Lower leg skin (tissue), 4 donors: ENCODE measurements around the gene TMEM217. TPM values are rescaled to one million over a fixed set of nuclear protein-coding genes. Genes with fewer than 3 reads are reported as not detected.

Experiments
- DNase-seq, 2 donors: peaks; one replicate each; pipeline ENCODE4 v3.0.0-alpha.2; 2019; ENCODE audit warnings: low spot score in 2 of 2
- H3K4me3 ChIP-seq: fragments of 200-600 bp; sonication (generic); 2 replicates; pipeline ENCODE4 v1.5.1; 2017; ENCODE audit warnings: mild to moderate bottlenecking, low read depth; ENCODE audit not compliant: poor library complexity, severe bottlenecking
- POLR2A ChIP-seq, 2 donors: fragments of 450-650 bp; IDR thresholded peaks; one replicate each; pipeline ENCODE4 v1.6.1; 2016 to 2017; ENCODE audit warnings: antibody characterized with exemption in 2 of 2, mild to moderate bottlenecking in 1 of 2, moderate library complexity in 1 of 2
- WGBS, 2 donors: methylation state at CpG; one replicate each; pipeline ENCODE4 v1.1.5; 2018; 5-methylcytosine and 5-hydroxymethylcytosine counted together
- intact Hi-C: fragments of 100-400 bp; cut with DNase I; formaldehyde crosslinking; loops from one replicate; pipeline ENCODE4 v1.15.0; 2023; ENCODE audit warnings: low total_unique reads
- total RNA-seq, 4 donors: library from RNA; depleted of rRNA; stranded (reverse); fragments of >200 nt; gene quantifications; one replicate each; pipeline ENCODE4 v1.1.0, GENCODE V29; 2016
- TF ChIP-seq, protein P1 (sequence below), 3 donors: fragments of 450-650 bp; IDR thresholded peaks; one replicate each; pipeline ENCODE4 v1.5.1; 2016; ENCODE audit warnings: antibody characterized with exemption in 3 of 3, mild to moderate bottlenecking in 3 of 3, moderate library complexity in 2 of 3

Gene TMEM217
- total RNA-seq, 4 donors from 2014 or later = 0.46 to 2.3 (median 1.0) TPM

DNA sequence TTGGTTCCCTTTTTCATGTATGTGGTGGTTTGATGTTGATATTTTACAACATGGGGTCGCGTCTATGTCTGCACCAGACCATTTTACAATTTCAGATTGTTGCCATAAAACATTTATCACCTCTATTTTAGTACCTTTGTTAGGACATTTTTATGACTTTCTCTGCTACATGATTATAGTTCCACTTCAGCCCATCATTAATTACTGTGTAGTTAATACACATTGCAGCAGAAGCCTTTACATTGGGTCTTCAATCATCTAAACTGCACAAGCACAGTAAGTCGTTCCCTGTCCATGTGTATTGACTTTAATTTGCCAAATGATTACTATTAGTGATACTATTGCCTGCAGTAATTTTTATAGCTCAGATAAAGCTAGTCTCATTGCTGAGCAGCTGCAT is 15.7 kb upstream of the TMEM217 start:
- 65 to 75% methylated on average over 3 of the region's 3 CpGs for WGBS, 2 donors
- no peak overlapping the region for H3K4me3 ChIP-seq
- intact Hi-C loops = no loop called here
- TF ChIP-seq, protein P1, sequence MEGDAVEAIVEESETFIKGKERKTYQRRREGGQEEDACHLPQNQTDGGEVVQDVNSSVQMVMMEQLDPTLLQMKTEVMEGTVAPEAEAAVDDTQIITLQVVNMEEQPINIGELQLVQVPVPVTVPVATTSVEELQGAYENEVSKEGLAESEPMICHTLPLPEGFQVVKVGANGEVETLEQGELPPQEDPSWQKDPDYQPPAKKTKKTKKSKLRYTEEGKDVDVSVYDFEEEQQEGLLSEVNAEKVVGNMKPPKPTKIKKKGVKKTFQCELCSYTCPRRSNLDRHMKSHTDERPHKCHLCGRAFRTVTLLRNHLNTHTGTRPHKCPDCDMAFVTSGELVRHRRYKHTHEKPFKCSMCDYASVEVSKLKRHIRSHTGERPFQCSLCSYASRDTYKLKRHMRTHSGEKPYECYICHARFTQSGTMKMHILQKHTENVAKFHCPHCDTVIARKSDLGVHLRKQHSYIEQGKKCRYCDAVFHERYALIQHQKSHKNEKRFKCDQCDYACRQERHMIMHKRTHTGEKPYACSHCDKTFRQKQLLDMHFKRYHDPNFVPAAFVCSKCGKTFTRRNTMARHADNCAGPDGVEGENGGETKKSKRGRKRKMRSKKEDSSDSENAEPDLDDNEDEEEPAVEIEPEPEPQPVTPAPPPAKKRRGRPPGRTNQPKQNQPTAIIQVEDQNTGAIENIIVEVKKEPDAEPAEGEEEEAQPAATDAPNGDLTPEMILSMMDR (IDR thresholded peaks at IDR 0.05) = no peak
- no peak for TF ChIP-seq POLR2A (IDR thresholded peaks at IDR 0.05)
- DNase-seq = no peak

DNA sequence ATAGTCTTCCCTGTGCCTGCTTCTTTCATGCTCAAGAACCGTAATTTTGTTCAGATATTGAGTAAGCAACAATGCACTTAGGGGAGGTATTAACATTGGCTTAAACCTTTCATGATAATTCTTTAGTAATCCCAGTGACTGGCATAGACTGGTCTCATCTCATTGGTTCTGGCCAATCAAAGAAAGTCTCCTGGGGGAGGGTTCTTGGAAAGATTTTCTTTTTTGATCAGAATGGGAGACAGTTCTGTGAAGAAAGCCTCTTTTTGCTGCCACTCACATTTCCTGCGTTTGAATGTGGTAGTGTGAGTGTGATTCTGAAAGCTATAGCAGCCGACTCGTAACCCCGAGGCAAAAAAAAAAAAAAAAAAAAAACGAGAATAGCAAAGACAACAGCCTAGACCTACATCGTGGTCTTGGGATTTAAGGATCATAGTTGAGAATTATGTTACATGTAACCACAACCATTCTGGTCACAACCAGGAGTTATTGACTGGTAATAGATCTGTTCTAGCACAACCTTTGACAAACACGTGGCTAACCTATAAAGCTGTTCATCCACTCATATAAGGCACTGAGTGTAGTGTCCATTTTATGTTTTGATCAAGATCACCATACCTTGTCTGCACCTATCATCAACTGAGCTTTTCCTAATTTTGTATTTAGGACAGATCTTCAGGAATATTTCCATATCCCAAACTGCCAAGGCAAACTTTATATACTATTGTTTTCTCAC is 15.1 kb upstream of the TMEM217 start:
- no peak for TF ChIP-seq POLR2A (IDR thresholded peaks at IDR 0.05)
- TF ChIP-seq, protein P1 (IDR thresholded peaks at IDR 0.05) = no peak
- H3K4me3 ChIP-seq = no peak overlapping the region
- no peak for DNase-seq
- WGBS, 2 donors = 57 to 66% methylated on average over 8 of the region's 8 CpGs
- intact Hi-C loops = no loop called here

DNA sequence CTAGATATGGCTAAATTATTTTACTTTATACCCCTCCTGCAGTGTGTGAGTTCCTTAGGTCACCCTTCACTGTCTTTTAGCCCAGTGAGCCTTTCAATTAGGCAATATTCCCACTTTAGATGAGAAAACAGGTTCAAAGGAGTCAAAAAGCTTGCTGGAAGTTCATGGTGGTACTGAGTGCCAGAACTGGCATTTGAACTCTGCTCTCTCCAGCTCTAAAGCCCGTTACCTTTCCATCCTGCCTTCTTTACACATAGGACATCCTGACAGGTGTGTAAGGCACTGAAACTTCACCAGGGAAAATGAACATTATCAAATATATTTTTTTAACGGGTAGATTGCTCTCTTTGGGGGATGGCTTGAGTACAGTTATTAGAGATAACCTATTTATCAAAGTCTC is 11.2 kb upstream of the TMEM217 start:
- H3K4me3 ChIP-seq = no peak overlapping the region
- 92 to 95% methylated on average over 2 of the region's 2 CpGs for WGBS, 2 donors
- TF ChIP-seq, protein P1 (IDR thresholded peaks at IDR 0.05) = no peak
- TF ChIP-seq POLR2A (IDR thresholded peaks at IDR 0.05) = no peak
- intact Hi-C loops = no loop called here
- DNase-seq = no peak

DNA sequence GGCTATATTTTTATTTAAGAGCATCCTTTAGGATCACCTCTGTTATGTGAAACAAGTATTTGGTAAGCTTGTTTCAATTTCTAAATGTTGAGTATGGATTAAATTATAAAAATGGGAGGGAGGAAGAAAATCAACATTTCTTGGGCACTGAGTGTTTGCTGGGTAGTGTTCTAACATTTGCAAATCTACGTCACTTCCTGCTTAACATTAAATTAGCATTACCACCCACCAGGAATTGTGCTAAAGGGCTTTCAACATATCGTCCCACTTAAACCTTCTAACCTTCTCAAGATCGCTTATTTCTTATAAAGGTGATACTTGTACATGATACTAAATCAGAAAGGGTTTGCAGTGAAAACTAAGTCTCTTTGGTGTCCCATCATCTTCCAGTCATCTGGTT is 7.9 kb upstream of the TMEM217 start:
- WGBS, 2 donors = 77 to 91% methylated on average over 3 of the region's 3 CpGs
- intact Hi-C loops = no loop called here
- no peak for TF ChIP-seq POLR2A (IDR thresholded peaks at IDR 0.05)
- TF ChIP-seq, protein P1 (IDR thresholded peaks at IDR 0.05) = no peak
- no peak overlapping the region for H3K4me3 ChIP-seq
- DNase-seq = no peak

DNA sequence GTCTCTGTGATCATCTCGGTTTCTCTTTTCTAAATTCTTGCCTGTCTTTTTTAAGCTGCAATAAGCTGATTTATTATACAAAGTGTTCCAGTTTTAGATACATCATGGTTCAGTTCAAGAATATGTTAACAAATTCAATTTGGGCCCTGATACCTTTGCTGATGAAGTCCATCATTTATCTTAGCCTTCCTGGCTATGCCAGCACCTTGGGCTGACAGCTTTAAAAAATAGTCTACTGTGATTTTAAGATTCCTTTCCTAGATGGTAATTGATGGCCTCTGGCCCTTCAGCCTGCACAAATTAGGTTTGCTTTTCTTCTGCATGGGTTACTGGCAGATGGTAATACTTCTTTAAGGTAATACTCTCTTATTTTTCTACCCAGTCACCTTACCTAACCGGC is 7.1 kb upstream of the TMEM217 start:
- whole genome bisulfite sequencing, 2 donors = 75 to 81% methylated on average over 2 of the region's 2 CpGs
- intact Hi-C loops = no loop called here
- no peak for DNase-seq
- no peak for TF ChIP-seq POLR2A (IDR thresholded peaks at IDR 0.05)
- TF ChIP-seq, protein P1 (IDR thresholded peaks at IDR 0.05) = no peak
- no peak overlapping the region for H3K4me3 ChIP-seq
